ENCODE results near the gene CLCNKA. TPM values are rescaled to one million over a fixed set of nuclear protein-coding genes. Genes with fewer than 3 reads are reported as not detected.

The CLCNKA gene
- total RNA-seq, 1 experiment from 2014 or later: 1.5 TPM

DNA sequence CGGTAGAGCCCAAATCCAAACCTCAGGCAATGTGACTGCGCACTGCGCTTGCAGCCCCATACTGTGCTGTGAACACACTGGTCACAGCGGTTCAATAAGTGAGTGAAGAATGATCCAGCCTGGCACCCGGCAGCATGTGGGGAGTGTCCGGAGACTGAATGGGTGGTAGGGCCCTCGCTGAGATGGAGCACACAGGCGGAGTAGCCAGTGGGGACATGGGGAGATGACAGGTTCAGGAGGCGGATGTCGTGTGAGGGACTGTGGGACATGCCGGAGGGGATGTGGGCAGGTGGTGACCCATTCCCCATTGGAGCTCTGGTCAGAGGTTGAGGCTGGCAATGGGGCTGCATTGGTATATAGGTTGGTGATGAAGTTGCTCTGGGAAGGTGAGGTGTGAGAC lies 12.2 kb upstream of the CLCNKA start (continued):
- TF ChIP-seq CREB1 (CRISPR knock-in tag; IDR thresholded peaks at IDR 0.05): no peak
- no peak for TF ChIP-seq RORB (CRISPR knock-in tag; IDR thresholded peaks at IDR 0.05)
- TF ChIP-seq, protein P1, sequence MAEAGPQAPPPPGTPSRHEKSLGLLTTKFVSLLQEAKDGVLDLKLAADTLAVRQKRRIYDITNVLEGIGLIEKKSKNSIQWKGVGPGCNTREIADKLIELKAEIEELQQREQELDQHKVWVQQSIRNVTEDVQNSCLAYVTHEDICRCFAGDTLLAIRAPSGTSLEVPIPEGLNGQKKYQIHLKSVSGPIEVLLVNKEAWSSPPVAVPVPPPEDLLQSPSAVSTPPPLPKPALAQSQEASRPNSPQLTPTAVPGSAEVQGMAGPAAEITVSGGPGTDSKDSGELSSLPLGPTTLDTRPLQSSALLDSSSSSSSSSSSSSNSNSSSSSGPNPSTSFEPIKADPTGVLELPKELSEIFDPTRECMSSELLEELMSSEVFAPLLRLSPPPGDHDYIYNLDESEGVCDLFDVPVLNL (CRISPR knock-in tag; IDR thresholded peaks at IDR 0.05; ENCODE audit: borderline replicate concordance, low read depth): no peak
- TF ChIP-seq, protein P2, sequence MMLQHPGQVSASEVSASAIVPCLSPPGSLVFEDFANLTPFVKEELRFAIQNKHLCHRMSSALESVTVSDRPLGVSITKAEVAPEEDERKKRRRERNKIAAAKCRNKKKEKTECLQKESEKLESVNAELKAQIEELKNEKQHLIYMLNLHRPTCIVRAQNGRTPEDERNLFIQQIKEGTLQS (CRISPR knock-in tag; conservative IDR thresholded peaks at IDR 0.05): no peak
- TF ChIP-seq NFYB (CRISPR knock-in tag; conservative IDR thresholded peaks at IDR 0.05; ENCODE audit: low read depth): no peak
- TF ChIP-seq, protein P3, sequence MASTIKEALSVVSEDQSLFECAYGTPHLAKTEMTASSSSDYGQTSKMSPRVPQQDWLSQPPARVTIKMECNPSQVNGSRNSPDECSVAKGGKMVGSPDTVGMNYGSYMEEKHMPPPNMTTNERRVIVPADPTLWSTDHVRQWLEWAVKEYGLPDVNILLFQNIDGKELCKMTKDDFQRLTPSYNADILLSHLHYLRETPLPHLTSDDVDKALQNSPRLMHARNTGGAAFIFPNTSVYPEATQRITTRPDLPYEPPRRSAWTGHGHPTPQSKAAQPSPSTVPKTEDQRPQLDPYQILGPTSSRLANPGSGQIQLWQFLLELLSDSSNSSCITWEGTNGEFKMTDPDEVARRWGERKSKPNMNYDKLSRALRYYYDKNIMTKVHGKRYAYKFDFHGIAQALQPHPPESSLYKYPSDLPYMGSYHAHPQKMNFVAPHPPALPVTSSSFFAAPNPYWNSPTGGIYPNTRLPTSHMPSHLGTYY (CRISPR knock-in tag; IDR thresholded peaks at IDR 0.05): no peak

DNA sequence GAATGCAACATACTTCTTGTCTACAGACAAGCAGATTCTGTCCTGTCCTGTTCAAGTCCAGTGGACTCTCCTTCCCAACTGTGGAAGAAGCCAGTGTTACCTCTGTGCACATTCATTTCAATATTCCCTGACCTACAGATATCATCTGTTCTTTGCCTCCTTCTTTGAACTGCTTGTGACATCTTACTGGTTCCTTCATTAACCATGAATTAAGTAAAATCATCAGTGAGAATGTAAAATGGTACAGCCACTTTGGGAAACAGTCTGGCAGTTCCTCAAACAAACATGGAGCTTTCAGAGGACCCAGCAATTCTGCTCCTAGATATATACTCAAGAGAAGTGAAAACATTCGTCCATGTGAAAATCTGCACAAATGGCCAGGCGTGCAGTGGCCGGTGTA lies 11.0 kb upstream of the CLCNKA start:
- Mint-ChIP-seq H3K27me3 (ENCODE audit: low read depth) (no peaks in the 10 kb centered on the region), H3K4me3 (no peak overlapping the region), H3K9me3 (no peaks in the 10 kb centered on the region), H3K27ac (no peak overlapping the region; the same call in 1 of the 2 replicates), H3K4me1 (peaks cover 41% of the 10 kb centered on the region), H3K36me3 (no peaks in the 10 kb centered on the region)
- no peak for ATAC-seq
- TF ChIP-seq JUN (CRISPR knock-in tag; IDR thresholded peaks at IDR 0.05) (no peak), RELA (CRISPR knock-in tag; IDR thresholded peaks at IDR 0.05; ENCODE audit: borderline replicate concordance) (no peak)
- no peak for DNase-seq (ENCODE audit: low spot score)
- ChIA-PET POLR2A (no interaction called here), CTCF (interaction anchor here (1.1 to 3.7 kb wide), 4 partner anchors 15 to 219 kb away, joined by 5 to 20 read pairs (median 14); no protein-coding TSS in a partner anchor)

GRCh38 chr1:16011936-16012589 lies 9.8 kb upstream of the CLCNKA start:
- no peak for DNase-seq (ENCODE audit: low spot score)
- H3K9me3 Mint-ChIP-seq: no peaks in the 10 kb centered on the region
- ChIA-PET POLR2A (no interaction called here), CTCF (interaction anchor here (0.9 to 4.1 kb wide), 8 partner anchors 14 to 70 kb away, joined by 3 to 20 read pairs (median 3); partner anchors contain the start of gene ZBTB17)
- H3K36me3 Mint-ChIP-seq: no peaks in the 10 kb centered on the region
- H3K27ac Mint-ChIP-seq: peak overlapping the region; percentile 84
- H3K4me3 Mint-ChIP-seq: peak overlapping the region; percentile 56
- H3K27me3 Mint-ChIP-seq (ENCODE audit: low read depth): no peaks in the 10 kb centered on the region
- ATAC-seq: no peak
- peaks cover 44% of the 10 kb centered on the region for H3K4me1 Mint-ChIP-seq
- no peak for TF ChIP-seq PREB (CRISPR knock-in tag; IDR thresholded peaks at IDR 0.05; ENCODE audit: borderline replicate concordance)
- TF ChIP-seq, protein P4, sequence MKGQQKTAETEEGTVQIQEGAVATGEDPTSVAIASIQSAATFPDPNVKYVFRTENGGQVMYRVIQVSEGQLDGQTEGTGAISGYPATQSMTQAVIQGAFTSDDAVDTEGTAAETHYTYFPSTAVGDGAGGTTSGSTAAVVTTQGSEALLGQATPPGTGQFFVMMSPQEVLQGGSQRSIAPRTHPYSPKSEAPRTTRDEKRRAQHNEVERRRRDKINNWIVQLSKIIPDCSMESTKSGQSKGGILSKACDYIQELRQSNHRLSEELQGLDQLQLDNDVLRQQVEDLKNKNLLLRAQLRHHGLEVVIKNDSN (CRISPR knock-in tag; IDR thresholded peaks at IDR 0.05): no peak
- TF ChIP-seq, protein P5, sequence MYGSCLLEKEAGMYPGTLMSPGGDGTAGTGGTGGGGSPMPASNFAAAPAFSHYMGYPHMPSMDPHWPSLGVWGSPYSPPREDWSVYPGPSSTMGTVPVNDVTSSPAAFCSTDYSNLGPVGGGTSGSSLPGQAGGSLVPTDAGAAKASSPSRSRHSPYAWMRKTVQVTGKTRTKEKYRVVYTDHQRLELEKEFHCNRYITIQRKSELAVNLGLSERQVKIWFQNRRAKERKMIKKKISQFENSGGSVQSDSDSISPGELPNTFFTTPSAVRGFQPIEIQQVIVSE (CRISPR knock-in tag; IDR thresholded peaks at IDR 0.05; ENCODE audit: borderline replicate concordance): no peak
- no peak for TF ChIP-seq TP53 (CRISPR knock-in tag; IDR thresholded peaks at IDR 0.05)
- TF ChIP-seq, protein P6, sequence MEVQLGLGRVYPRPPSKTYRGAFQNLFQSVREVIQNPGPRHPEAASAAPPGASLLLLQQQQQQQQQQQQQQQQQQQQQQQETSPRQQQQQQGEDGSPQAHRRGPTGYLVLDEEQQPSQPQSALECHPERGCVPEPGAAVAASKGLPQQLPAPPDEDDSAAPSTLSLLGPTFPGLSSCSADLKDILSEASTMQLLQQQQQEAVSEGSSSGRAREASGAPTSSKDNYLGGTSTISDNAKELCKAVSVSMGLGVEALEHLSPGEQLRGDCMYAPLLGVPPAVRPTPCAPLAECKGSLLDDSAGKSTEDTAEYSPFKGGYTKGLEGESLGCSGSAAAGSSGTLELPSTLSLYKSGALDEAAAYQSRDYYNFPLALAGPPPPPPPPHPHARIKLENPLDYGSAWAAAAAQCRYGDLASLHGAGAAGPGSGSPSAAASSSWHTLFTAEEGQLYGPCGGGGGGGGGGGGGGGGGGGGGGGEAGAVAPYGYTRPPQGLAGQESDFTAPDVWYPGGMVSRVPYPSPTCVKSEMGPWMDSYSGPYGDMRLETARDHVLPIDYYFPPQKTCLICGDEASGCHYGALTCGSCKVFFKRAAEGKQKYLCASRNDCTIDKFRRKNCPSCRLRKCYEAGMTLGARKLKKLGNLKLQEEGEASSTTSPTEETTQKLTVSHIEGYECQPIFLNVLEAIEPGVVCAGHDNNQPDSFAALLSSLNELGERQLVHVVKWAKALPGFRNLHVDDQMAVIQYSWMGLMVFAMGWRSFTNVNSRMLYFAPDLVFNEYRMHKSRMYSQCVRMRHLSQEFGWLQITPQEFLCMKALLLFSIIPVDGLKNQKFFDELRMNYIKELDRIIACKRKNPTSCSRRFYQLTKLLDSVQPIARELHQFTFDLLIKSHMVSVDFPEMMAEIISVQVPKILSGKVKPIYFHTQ (CRISPR knock-in tag; IDR thresholded peaks at IDR 0.05): no peak
- no peak for TF ChIP-seq ATF6 (CRISPR knock-in tag; IDR thresholded peaks at IDR 0.05)
- TF ChIP-seq, protein P1 (CRISPR knock-in tag; IDR thresholded peaks at IDR 0.05; ENCODE audit: borderline replicate concordance, low read depth): no peak
- TF ChIP-seq KAT7 (CRISPR knock-in tag; IDR thresholded peaks at IDR 0.05; ENCODE audit: borderline replicate concordance): no peak
- TF ChIP-seq, protein P7, sequence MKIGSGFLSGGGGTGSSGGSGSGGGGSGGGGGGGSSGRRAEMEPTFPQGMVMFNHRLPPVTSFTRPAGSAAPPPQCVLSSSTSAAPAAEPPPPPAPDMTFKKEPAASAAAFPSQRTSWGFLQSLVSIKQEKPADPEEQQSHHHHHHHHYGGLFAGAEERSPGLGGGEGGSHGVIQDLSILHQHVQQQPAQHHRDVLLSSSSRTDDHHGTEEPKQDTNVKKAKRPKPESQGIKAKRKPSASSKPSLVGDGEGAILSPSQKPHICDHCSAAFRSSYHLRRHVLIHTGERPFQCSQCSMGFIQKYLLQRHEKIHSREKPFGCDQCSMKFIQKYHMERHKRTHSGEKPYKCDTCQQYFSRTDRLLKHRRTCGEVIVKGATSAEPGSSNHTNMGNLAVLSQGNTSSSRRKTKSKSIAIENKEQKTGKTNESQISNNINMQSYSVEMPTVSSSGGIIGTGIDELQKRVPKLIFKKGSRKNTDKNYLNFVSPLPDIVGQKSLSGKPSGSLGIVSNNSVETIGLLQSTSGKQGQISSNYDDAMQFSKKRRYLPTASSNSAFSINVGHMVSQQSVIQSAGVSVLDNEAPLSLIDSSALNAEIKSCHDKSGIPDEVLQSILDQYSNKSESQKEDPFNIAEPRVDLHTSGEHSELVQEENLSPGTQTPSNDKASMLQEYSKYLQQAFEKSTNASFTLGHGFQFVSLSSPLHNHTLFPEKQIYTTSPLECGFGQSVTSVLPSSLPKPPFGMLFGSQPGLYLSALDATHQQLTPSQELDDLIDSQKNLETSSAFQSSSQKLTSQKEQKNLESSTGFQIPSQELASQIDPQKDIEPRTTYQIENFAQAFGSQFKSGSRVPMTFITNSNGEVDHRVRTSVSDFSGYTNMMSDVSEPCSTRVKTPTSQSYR (CRISPR knock-in tag; IDR thresholded peaks at IDR 0.05): no peak
